Ascending aorta (tissue), 2 donors: ENCODE measurements around the gene CCDC183. TPM values are rescaled to one million over a fixed set of nuclear protein-coding genes. Genes with fewer than 3 reads are reported as not detected.
"Not testable (repeated sequence)": the region's sequence is repeated elsewhere in the genome, so short reads cannot be mapped to it uniquely, and the experiment has no call there.

ENCODE experiments used
- DNase-seq, 2 donors: peaks; one replicate each; pipeline ENCODE4 v3.0.0-alpha.2; 2019; ENCODE audit warnings: low spot score in 2 of 2
- H3K27ac ChIP-seq, 2 donors: fragments of 200-600 bp; sonication (generic); one replicate each; pipeline ENCODE4 v1.5.1; 2016 to 2017; ENCODE audit warnings: mild to moderate bottlenecking in 1 of 2
- H3K27me3 ChIP-seq: fragments of 200-600 bp; sonication (generic); one replicate; pipeline ENCODE4 v1.5.1; 2017
- H3K36me3 ChIP-seq, 2 donors: fragments of 200-600 bp; sonication (generic); one replicate each; pipeline ENCODE4 v1.5.1; 2016
- H3K4me1 ChIP-seq, 2 donors: fragments of 200-600 bp; sonication (generic); one replicate each; pipeline ENCODE4 v1.5.1; 2016 to 2017; ENCODE audit warnings: mild to moderate bottlenecking in 1 of 2
- H3K4me3 ChIP-seq, 2 donors: fragments of 200-600 bp; sonication (generic); one replicate each; pipeline ENCODE4 v1.5.1; 2016 to 2017; ENCODE audit warnings: mild to moderate bottlenecking in 1 of 2
- H3K9me3 ChIP-seq, 2 donors: fragments of 200-600 bp; sonication (generic); one replicate each; pipeline ENCODE4 v1.5.1; 2016
- intact Hi-C: fragments of 100-400 bp; cut with DNase I; formaldehyde crosslinking; loops from one replicate; pipeline ENCODE4 v1.15.1; 2023
- total RNA-seq: library from RNA; depleted of rRNA; stranded (reverse); fragments of >200 nt; gene quantifications from one replicate; pipeline ENCODE4 v1.1.0, GENCODE V29; 2016
- TF ChIP-seq, protein P1 (sequence below), 3 experiments: fragments of 200-600 bp in 2 of 3; fragments of 450-650 bp in 1 of 3; sonication (generic) in 2 of 3; IDR thresholded peaks; one replicate each; pipeline ENCODE4 v1.5.1; 2016 to 2019; ENCODE audit warnings: antibody characterized with exemption in 3 of 3, mild to moderate bottlenecking in 1 of 3, moderate library complexity in 1 of 3

Gene CCDC183
- total RNA-seq, 1 donor from 2014 or later, result not detected

DNA sequence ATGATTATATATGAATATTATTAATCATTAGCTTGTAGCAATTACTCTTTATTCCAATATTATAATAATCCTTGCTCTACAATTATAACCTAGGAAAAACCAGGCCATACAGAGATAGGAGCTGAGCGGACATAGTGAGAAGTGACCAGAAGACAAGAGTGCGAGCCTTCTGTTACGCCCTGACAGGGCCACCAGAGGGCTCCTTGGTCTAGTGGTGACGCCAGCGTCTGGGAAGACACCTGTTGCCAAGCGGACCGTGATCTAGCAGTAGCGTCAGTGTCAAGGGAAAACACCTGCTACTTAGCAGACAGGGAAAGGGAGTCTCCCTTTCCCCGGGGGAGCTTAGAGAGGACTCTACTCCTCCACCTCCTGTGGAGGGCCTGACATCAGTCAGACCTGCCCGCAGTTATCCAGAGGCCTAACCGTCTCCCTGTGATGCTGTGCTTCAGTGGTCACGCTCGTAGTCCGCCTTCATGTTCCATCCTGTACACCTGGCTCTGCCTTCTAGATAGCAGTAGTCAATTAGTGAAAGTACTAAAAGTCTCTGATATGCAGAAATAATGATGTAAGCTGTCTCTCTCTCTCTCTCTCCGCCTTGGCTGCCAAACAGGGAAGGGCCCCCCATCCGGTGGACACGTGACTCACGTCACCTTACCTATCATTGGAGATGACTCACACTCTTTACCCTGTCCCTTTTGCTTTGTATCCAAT lies 29.6 kb upstream of the CCDC183 start:
- TF ChIP-seq, protein P1, sequence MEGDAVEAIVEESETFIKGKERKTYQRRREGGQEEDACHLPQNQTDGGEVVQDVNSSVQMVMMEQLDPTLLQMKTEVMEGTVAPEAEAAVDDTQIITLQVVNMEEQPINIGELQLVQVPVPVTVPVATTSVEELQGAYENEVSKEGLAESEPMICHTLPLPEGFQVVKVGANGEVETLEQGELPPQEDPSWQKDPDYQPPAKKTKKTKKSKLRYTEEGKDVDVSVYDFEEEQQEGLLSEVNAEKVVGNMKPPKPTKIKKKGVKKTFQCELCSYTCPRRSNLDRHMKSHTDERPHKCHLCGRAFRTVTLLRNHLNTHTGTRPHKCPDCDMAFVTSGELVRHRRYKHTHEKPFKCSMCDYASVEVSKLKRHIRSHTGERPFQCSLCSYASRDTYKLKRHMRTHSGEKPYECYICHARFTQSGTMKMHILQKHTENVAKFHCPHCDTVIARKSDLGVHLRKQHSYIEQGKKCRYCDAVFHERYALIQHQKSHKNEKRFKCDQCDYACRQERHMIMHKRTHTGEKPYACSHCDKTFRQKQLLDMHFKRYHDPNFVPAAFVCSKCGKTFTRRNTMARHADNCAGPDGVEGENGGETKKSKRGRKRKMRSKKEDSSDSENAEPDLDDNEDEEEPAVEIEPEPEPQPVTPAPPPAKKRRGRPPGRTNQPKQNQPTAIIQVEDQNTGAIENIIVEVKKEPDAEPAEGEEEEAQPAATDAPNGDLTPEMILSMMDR (IDR thresholded peaks at IDR 0.05), result peak in 2 of 3 experiments; percentile 9 to 11
- H3K27ac ChIP-seq, H3K27me3 ChIP-seq, H3K9me3 ChIP-seq, H3K4me3 ChIP-seq, H3K36me3 ChIP-seq, H3K4me1 ChIP-seq, intact Hi-C loops, DNase-seq: not testable (repeated sequence)

DNA sequence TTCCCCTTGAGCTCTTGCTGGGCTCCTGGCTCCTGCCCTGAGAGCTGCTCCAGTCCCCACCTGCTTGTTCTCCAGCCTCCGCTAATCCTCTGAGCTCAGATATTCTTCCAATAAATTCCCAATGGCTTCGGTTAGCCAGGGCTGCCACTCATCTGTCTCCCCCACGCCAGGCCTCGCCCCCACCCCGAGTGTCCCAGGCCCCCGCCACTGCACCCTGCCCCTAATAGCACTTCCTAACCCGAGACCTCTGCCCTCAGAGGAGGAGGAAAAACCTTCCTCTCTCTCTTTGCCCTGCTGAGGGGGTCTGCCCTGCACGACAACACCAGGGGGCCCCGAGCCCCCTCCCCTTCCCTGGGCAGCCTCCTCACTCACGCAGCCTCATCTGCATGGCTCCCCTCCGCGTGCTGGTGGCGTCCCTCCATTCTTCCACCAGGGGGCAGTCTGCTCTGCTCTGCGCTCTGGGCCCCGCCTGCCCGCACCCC lies 26.4 kb upstream of the CCDC183 start:
- Histone ChIP-seq H3K4me1 (no peaks in the 10 kb centered on the region), H3K4me3 (no peak overlapping the region), H3K36me3 (no peaks in the 10 kb centered on the region), H3K9me3 (peaks cover 0 to 4% of the 10 kb centered on the region in 2 donors), H3K27me3 (peaks cover 4% of the 10 kb centered on the region), H3K27ac (no peak overlapping the region)
- TF ChIP-seq, protein P1 (IDR thresholded peaks at IDR 0.05), result peak in 2 of 3 experiments; percentile 25 to 44
- intact Hi-C loops, result no loop called here
- no peak for DNase-seq

DNA sequence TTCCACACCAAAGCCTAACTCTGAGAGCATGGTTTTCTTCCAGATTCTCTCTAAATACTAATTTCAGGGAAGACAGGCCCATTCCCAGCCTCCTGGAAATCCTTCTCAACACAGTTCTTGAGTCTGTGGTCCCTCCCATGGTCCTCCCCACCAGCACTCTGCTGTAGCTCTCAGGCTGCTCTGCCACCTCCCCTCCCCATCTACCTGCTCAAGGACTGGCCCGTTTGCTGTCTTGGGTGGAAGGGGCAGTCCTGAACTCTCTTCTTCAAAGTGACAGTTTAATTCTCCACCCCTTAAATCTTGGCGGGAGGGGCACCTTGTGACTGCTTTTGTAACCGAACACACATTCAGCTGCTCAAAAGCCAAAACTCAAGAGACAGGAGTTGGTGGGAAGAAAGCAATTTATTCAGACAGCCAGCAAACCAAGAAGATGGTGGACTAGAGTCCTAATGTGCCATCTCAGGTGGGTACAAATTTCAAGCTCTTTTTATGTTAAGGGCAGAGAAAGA lies 24.2 kb upstream of the CCDC183 start:
- peaks cover 4% of the 10 kb centered on the region for H3K27me3 ChIP-seq
- no peak overlapping the region for H3K4me3 ChIP-seq
- H3K27ac ChIP-seq, result no peak overlapping the region
- no peaks in the 10 kb centered on the region for H3K4me1 ChIP-seq
- no peaks in the 10 kb centered on the region for H3K36me3 ChIP-seq
- TF ChIP-seq, protein P1 (IDR thresholded peaks at IDR 0.05), result no peak
- peaks cover 0 to 4% of the 10 kb centered on the region in 2 donors for H3K9me3 ChIP-seq
- no peak for DNase-seq
- intact Hi-C loops, result no loop called here

DNA sequence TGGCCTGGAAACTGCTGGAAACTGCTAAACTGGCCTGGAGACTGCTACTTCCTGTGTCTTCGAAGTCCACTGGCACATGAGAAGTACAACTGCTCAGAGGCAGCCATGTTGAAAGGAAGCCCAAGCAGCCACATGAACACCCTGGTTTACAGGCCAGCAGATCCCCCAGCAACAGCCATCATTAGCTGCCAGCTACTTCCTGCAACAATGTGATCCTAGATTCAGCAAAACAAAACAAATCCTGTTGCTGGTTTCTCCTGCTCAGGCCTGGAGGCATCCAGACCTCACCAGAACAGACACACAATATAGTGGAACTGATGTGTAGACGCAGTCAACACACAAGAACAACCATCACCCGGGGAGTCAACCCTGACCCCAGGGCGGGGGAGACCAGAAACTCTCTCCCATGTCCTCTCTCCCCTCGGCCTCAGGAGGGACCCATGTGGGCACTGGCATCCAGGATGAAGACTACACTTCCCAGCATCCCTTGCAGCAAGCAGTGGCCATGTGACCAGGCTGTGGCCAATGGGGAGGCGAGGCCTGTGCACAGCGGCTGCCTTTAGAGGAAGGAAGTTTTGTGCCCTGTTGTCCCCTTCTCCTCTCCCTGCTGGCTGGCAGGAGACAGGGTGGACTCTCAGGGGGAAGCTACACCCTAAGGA lies 22.6 kb upstream of the CCDC183 start:
- TF ChIP-seq, protein P1 (IDR thresholded peaks at IDR 0.05), result no peak
- intact Hi-C loops, result no loop called here
- no peaks in the 10 kb centered on the region for H3K4me1 ChIP-seq
- peaks cover 4% of the 10 kb centered on the region for H3K27me3 ChIP-seq
- H3K27ac ChIP-seq, result no peak overlapping the region
- H3K4me3 ChIP-seq, result no peak overlapping the region
- no peak for DNase-seq
- no peaks in the 10 kb centered on the region for H3K36me3 ChIP-seq
- peaks cover 0 to 4% of the 10 kb centered on the region in 2 donors for H3K9me3 ChIP-seq

DNA sequence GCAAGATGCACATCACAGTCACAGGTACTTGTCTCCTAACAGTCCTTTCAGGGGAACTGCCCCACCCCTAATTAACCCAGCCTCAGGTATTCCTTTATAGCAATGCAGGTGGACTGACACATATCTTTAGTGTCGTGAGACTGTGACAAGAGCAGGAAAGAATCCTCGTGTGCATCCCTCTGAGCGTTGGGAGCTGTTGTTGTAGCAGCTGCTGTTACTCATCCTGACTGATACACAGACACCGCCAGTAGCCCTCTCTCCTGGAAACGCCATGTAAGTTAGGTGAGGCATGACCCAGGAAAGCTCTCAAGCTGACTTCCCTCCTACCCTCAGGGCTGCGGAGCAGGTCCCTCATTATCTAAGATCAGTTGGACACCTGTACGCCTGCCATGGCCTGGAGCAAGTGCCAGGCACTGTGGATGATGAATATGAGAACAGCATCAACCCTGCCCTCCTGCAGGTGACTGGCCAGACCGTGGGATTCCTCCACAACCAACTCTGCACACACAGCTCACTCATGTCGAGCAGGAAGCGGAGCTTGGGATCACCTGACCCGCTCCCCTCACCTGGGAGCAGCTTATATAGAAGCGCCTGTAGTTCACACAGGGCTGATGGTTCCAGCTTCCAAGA lies 21.6 kb upstream of the CCDC183 start:
- Histone ChIP-seq H3K27me3 (peaks cover 4% of the 10 kb centered on the region), H3K4me1 (no peaks in the 10 kb centered on the region), H3K36me3 (no peaks in the 10 kb centered on the region), H3K4me3 (no peak overlapping the region), H3K9me3 (peaks cover 0 to 4% of the 10 kb centered on the region in 2 donors), H3K27ac (no peak overlapping the region)
- TF ChIP-seq, protein P1 (IDR thresholded peaks at IDR 0.05), result no peak
- intact Hi-C loops, result no loop called here
- no peak for DNase-seq
